ENCODE results near the gene MAGEL2.

The MAGEL2 gene

GRCh38 chr15:23648920-23649515 is 1.4 kb upstream of the MAGEL2 start:
- Histone ChIP-seq H3K4me3 (ENCODE audit: low read depth in 1 of 2, low read length in 1 of 2) (no peak overlapping the region), H3K4me1 (ENCODE audit: control insufficient read depth in 1 of 2, insufficient read depth in 1 of 2, low read depth in 1 of 2, low read length in 1 of 2) (no peaks in the 10 kb centered on the region), H3K27ac (no peak overlapping the region), H3K9me3 (no peaks in the 10 kb centered on the region), H3K27me3 (peaks cover 36% of the 10 kb centered on the region), H3K36me3 (no peaks in the 10 kb centered on the region)
- no peak for TF ChIP-seq CTCF (IDR thresholded peaks at IDR 0.05)

GRCh38 chr15:23647001-23647295 is 719 bp downstream of the MAGEL2 start:
- TF ChIP-seq CTCF (IDR thresholded peaks at IDR 0.05), result no peak
- Histone ChIP-seq H3K4me3 (ENCODE audit: low read depth in 1 of 2, low read length in 1 of 2) (no peak overlapping the region), H3K27me3 (peaks cover 36% of the 10 kb centered on the region), H3K9me3 (no peaks in the 10 kb centered on the region), H3K36me3 (no peaks in the 10 kb centered on the region), H3K4me1 (ENCODE audit: control insufficient read depth in 1 of 2, insufficient read depth in 1 of 2, low read depth in 1 of 2, low read length in 1 of 2) (no peaks in the 10 kb centered on the region), H3K27ac (no peak overlapping the region)

GRCh38 chr15:23646165-23647000 is 1.3 kb downstream of the MAGEL2 start:
- H3K27ac ChIP-seq, result no peak overlapping the region
- no peak for TF ChIP-seq CTCF (IDR thresholded peaks at IDR 0.05)
- H3K36me3 ChIP-seq, result no peaks in the 10 kb centered on the region
- no peaks in the 10 kb centered on the region for H3K4me1 ChIP-seq (ENCODE audit: control insufficient read depth in 1 of 2, insufficient read depth in 1 of 2, low read depth in 1 of 2, low read length in 1 of 2)
- H3K4me3 ChIP-seq (ENCODE audit: low read depth in 1 of 2, low read length in 1 of 2), result no peak overlapping the region
- H3K9me3 ChIP-seq, result no peaks in the 10 kb centered on the region
- peaks cover 36% of the 10 kb centered on the region for H3K27me3 ChIP-seq

- H3K4me1 ChIP-seq (ENCODE audit: control insufficient read depth in 1 of 2, insufficient read depth in 1 of 2, low read depth in 1 of 2, low read length in 1 of 2), result no peaks in the 10 kb centered on the region
- TF ChIP-seq CTCF (IDR thresholded peaks at IDR 0.05), result no peak
- H3K4me3 ChIP-seq (ENCODE audit: low read depth in 1 of 2, low read length in 1 of 2), result no peak overlapping the region
- no peak overlapping the region for H3K27ac ChIP-seq
- no peaks in the 10 kb centered on the region for H3K36me3 ChIP-seq
- H3K27me3 ChIP-seq, result peaks cover 36% of the 10 kb centered on the region
- no peaks in the 10 kb centered on the region for H3K9me3 ChIP-seq
Observed at GRCh38 chr15:23645371-23646164, 2.1 kb downstream of the MAGEL2 start.

GRCh38 chr15:23644829-23645228 is 2.8 kb downstream of the MAGEL2 start:
- Histone ChIP-seq H3K4me1 (ENCODE audit: control insufficient read depth in 1 of 2, insufficient read depth in 1 of 2, low read depth in 1 of 2, low read length in 1 of 2) (no peaks in the 10 kb centered on the region), H3K27ac (no peak overlapping the region), H3K36me3 (no peaks in the 10 kb centered on the region), H3K4me3 (ENCODE audit: low read depth in 1 of 2, low read length in 1 of 2) (no peak overlapping the region), H3K9me3 (no peaks in the 10 kb centered on the region), H3K27me3 (peaks cover 33% of the 10 kb centered on the region)
- no peak for TF ChIP-seq CTCF (IDR thresholded peaks at IDR 0.05)

Data from neutrophil (primary cell).